Vagina (tissue), 2 donors: ENCODE results near the gene CCNL1. TPM values are rescaled to one million over a fixed set of nuclear protein-coding genes. Genes with fewer than 3 reads are reported as not detected.

Experiments
- DNase-seq, 2 donors: peaks; one replicate each; pipeline ENCODE4 v3.0.0-alpha.2; 2017; ENCODE audit errors: extremely low spot score in 2 of 2
- H3K27ac ChIP-seq: fragments of 200-600 bp; sonication (generic); one replicate; pipeline ENCODE4 v1.5.1; 2019
- H3K27me3 ChIP-seq: fragments of 200-600 bp; sonication (generic); one replicate; pipeline ENCODE4 v1.5.1; 2019
- H3K36me3 ChIP-seq, 2 donors: fragments of 200-600 bp; sonication (generic); one replicate each; pipeline ENCODE4 v1.5.1; 2017 to 2019
- H3K4me1 ChIP-seq: fragments of 200-600 bp; sonication (generic); one replicate; pipeline ENCODE4 v1.5.1; 2019
- H3K4me3 ChIP-seq, 2 donors: fragments of 200-600 bp; sonication (generic); 1 replicate in 1 of 2; 2 replicates in 1 of 2; pipeline ENCODE4 v1.5.1; 2016 to 2019
- H3K9me3 ChIP-seq: fragments of 200-600 bp; sonication (generic); one replicate; pipeline ENCODE4 v1.5.1; 2019
- CTCF ChIP-seq, 3 experiments: fragments of 450-650 bp in 2 of 3; fragments of 200-600 bp in 1 of 3; sonication (generic) in 1 of 3; IDR thresholded peaks; one replicate each; pipeline ENCODE4 v1.5.1; 2017 to 2019; ENCODE audit warnings: antibody characterized with exemption in 3 of 3, mild to moderate bottlenecking in 2 of 3, moderate library complexity in 2 of 3
- POLR2A ChIP-seq, 2 donors: fragments of 450-650 bp; IDR thresholded peaks; one replicate each; pipeline ENCODE4 v1.6.1; 2017; ENCODE audit warnings: antibody characterized with exemption in 2 of 2, mild to moderate bottlenecking in 2 of 2, moderate library complexity in 2 of 2
- POLR2AphosphoS5 ChIP-seq, 2 donors: sonication (generic); formaldehyde crosslinking; IDR thresholded peaks; one replicate each; pipeline ENCODE4 v1.9.0; 2017; ENCODE audit warnings: antibody characterized with exemption in 2 of 2, mild to moderate bottlenecking in 2 of 2, low read depth in 1 of 2; ENCODE audit not compliant: insufficient read depth in 1 of 2
- intact Hi-C: fragments of 100-400 bp; cut with DNase I; formaldehyde crosslinking; loops from one replicate; pipeline ENCODE4 v1.15.1; 2023
- total RNA-seq: library from RNA; depleted of rRNA; stranded (reverse); fragments of >200 nt; gene quantifications from one replicate; pipeline ENCODE4 v1.2.3, GENCODE V29; 2016

The CCNL1 gene
- total RNA-seq, 1 donor from 2014 or later: 269 TPM

DNA sequence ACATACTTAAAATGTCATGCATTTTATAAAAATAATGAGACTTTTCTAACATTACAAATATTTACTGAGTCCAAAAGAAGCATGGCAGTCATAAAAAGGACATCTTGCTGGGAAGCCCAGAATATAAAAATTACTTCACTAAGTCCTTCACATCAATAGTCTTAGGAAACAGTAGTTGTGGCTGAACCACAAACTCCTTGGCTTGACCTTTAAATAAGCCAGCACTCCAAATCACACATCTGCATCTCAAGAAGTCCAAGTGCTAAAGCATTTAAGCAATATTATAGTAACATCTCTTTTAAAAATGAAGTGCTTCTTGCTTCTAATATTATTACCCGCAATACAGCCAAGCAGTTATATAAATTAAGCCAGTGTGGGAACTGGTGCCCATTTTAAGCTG, 8.8 kb downstream of the CCNL1 start:
- Histone ChIP-seq H3K27ac (no peak overlapping the region), H3K4me1 (peaks cover 27% of the 10 kb centered on the region), H3K27me3 (no peaks in the 10 kb centered on the region), H3K36me3 (peaks cover 3 to 91% of the 10 kb centered on the region in 2 donors), H3K4me3 (no peak overlapping the region), H3K9me3 (no peaks in the 10 kb centered on the region)
- intact Hi-C loops: no loop called here
- TF ChIP-seq POLR2AphosphoS5 (IDR thresholded peaks at IDR 0.05; ENCODE audit: insufficient read depth in 1 of 2, low read depth in 1 of 2) (no peak), CTCF (IDR thresholded peaks at IDR 0.05) (no peak), POLR2A (IDR thresholded peaks at IDR 0.05) (no peak)
- no peak for DNase-seq

- H3K36me3 ChIP-seq: peaks cover 3 to 94% of the 10 kb centered on the region in 2 donors
- no peak overlapping the region for H3K27ac ChIP-seq
- no peak for TF ChIP-seq POLR2AphosphoS5 (IDR thresholded peaks at IDR 0.05; ENCODE audit: insufficient read depth in 1 of 2, low read depth in 1 of 2)
- TF ChIP-seq POLR2A (IDR thresholded peaks at IDR 0.05): no peak
- TF ChIP-seq CTCF (IDR thresholded peaks at IDR 0.05): no peak
- H3K9me3 ChIP-seq: no peaks in the 10 kb centered on the region
- H3K4me1 ChIP-seq: peaks cover 7% of the 10 kb centered on the region
- DNase-seq: no peak
- H3K27me3 ChIP-seq: no peaks in the 10 kb centered on the region
- intact Hi-C loops: no loop called here
- no peak overlapping the region for H3K4me3 ChIP-seq
Observed at GRCh38 chr3:157149136-157149696, 10.7 kb downstream of the CCNL1 start.

DNA sequence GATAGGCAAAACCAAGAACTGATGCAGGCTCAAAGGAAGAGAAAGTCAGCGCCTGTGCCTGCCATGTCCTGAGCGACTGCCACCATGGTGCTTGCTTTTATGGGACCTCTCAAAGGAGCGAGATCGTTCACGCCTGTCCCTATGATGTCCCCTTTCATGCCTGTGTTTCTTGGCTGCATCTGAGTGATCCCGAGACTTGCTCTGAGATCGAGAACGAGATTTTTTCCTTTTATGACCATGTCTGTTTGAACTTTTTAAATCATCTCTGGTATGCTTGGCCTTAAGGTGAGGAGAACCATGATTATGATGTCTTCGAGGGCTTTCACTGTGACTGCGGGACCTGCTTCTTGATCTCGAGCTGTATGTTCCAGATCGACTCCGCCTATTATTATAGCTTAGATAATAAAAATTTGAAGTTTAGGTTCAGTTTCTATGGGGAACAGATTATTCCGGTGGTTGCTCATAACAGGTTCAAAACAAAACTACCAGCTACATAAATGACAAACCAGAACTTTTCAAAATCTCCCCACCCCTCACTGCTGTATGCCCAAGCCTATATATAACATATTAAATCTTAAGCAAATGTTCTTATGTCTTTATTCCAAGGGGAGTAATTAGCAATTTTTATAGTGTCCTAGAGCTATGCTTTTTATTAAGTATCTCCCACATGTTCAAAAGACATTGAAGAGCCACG, 11.6 kb downstream of the CCNL1 start:
- intact Hi-C loops: no loop called here
- H3K4me3 ChIP-seq: no peak overlapping the region

DNA sequence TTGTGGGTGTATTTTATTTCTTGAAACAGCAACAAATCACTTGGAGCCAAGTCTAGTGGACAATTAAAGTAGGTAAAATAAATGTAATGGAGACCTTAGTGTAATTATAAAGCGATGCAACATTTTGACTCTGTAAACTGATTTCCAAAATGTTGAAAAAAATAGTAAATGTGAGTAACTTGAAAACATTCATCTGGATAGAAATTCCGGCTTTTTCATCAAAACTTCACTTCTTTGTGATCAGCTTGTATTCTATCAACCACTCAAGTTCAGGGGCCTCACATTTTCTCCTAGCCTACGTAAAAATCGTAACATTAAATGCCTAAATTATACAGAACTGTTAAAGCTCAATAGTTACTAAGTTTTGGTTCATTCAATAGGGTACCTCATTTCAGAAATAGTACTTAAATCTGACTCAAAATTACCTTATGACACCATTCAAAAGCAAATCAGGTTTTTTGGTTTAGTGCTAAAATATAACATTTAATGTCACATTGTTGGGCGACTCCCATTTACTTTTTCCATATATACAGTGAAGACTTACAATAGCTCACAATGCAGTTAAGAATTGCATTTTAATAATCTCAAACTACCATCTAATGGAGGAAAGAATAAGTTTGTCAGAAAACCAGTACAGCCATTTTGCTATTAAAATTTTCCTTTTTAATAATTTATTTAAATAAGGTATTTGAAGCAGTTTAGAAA, 12.7 kb downstream of the CCNL1 start:
- H3K36me3 ChIP-seq: peaks cover 3 to 92% of the 10 kb centered on the region in 2 donors
- TF ChIP-seq POLR2A (IDR thresholded peaks at IDR 0.05) (no peak), POLR2AphosphoS5 (IDR thresholded peaks at IDR 0.05; ENCODE audit: insufficient read depth in 1 of 2, low read depth in 1 of 2) (no peak), CTCF (IDR thresholded peaks at IDR 0.05) (no peak)
- H3K27ac ChIP-seq: no peak overlapping the region
- no peaks in the 10 kb centered on the region for H3K4me1 ChIP-seq
- intact Hi-C loops: no loop called here
- H3K9me3 ChIP-seq: no peaks in the 10 kb centered on the region
- no peak overlapping the region for H3K4me3 ChIP-seq
- DNase-seq: no peak
- no peaks in the 10 kb centered on the region for H3K27me3 ChIP-seq

More for the DNA sequence above, 11.6 kb downstream of the CCNL1 start:
- no peak for DNase-seq
- peaks cover 3 to 98% of the 10 kb centered on the region in 2 donors for H3K36me3 ChIP-seq
- TF ChIP-seq CTCF (IDR thresholded peaks at IDR 0.05) (no peak), POLR2A (IDR thresholded peaks at IDR 0.05) (no peak), POLR2AphosphoS5 (IDR thresholded peaks at IDR 0.05; ENCODE audit: insufficient read depth in 1 of 2, low read depth in 1 of 2) (no peak)
- no peaks in the 10 kb centered on the region for H3K4me1 ChIP-seq
- H3K9me3 ChIP-seq: no peaks in the 10 kb centered on the region
- no peak overlapping the region for H3K27ac ChIP-seq
- H3K27me3 ChIP-seq: no peaks in the 10 kb centered on the region
